ENCODE data around the gene RYR1. TPM values are rescaled to one million over a fixed set of nuclear protein-coding genes. Genes with fewer than 3 reads are reported as not detected.
A peak's percentile ranks its signal among the peaks of the same experiment; 100 is the strongest.

The RYR1 gene
- total RNA-seq, 1 donor from 2014 or later = 0.03 TPM

DNA sequence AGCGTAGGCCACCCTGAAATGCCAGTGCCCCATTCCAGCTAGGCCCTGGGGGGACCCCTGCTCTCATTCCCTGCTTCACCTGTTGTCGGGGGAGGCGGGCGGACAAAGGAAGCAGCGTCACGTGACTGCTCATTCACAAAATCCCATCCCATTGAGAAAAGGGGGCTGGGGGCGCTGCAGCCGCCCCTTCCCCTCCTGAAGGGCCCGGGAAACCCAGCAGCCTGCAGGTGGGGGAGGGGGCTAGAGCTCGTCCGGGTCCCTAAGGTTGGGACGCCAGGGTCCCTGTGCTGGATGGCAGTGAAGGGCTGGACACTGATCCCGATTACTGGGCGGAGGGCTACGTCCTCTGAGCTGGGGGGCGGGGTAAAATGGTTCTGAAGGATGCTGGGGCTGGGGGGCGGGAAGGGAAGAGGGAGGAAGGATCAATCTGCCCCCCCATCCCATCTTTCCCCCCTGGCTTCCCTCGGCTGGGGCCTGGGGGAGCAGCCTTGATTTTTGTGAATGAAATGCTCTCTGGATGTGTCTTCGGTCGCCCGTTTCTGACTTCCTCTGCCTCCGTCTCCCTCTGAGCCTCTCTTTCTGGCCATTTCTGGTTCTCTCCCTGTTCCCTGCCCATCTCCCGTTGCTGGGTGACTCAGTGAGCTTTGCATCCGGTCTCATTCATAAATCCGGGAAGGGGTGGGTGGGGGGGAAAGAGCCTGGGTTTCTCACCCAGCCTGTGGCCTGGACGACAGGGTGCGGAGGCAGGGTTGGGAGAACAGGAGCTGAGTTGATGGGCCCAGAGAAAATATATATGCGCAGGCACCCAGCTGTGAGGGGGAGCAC, 44.2 kb upstream of the RYR1 start:
- Mint-ChIP-seq H3K4me3 (ENCODE audit: unreplicated experiment) (peak overlapping the region; percentile 74), H3K36me3 (ENCODE audit: unreplicated experiment) (peaks cover 9% of the 10 kb centered on the region), H3K9me3 (ENCODE audit: unreplicated experiment) (no peaks in the 10 kb centered on the region), H3K27me3 (ENCODE audit: unreplicated experiment) (no peaks in the 10 kb centered on the region), H3K27ac (ENCODE audit: unreplicated experiment) (peak overlapping the region; percentile 90), H3K4me1 (ENCODE audit: unreplicated experiment) (peaks cover 16% of the 10 kb centered on the region)
- no peak for DNase-seq (ENCODE audit: extremely low spot score, unreplicated experiment)
- no peak for TF ChIP-seq CTCF (IDR thresholded peaks at IDR 0.05)

DNA sequence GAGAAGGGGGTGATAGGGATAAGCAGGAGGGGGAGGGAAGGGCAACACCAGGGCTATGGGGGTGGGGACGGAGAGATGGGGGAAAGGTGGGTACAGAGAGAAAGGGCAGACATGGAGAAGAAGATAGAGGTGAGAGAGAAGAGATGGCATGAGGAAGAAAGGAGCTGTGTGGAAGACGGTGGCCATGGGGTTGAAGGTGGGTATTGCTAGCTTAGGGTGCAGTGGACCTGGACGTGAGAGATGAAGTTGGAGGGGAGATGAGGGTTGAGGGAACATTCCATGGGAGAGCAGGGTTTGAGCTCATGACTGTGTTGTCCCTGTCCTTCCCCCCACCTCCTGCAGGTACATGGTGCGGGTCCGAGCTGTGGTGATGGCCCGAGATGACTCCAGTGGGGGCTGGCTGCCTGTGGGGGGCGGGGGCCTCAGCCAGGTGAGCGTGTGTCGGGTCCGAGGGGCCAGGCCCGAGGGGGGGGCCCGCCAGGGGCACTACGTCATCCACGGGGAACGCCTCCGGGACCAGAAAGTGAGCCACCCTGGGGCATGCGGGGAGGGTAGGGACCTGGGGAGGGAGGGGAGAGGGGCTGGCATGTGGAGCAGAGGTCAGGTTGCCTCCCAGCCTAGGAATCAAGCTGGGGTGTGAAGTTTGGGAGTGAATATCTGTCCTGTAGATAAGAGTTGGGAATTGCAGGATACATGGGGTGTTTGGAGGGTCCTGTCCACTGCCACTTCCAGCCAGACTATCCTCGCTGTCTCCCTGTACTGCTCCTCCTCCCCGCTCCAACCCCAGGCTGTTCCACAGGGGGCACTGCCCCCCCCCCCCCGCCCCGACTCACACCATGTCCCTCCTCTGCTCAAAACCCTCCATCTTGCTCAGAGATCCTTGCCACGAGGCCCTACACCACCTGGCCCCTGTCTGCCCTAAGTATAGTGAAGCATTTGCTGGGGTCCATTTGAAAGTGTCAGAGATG, 43.2 kb upstream of the RYR1 start:
- no peak for DNase-seq (ENCODE audit: extremely low spot score, unreplicated experiment)
- Mint-ChIP-seq H3K27me3 (ENCODE audit: unreplicated experiment) (no peaks in the 10 kb centered on the region), H3K27ac (ENCODE audit: unreplicated experiment) (peak overlapping the region; percentile 90), H3K36me3 (ENCODE audit: unreplicated experiment) (peaks cover 6% of the 10 kb centered on the region), H3K9me3 (ENCODE audit: unreplicated experiment) (no peaks in the 10 kb centered on the region), H3K4me3 (ENCODE audit: unreplicated experiment) (peak overlapping the region; percentile 74), H3K4me1 (ENCODE audit: unreplicated experiment) (peaks cover 16% of the 10 kb centered on the region)
- no peak for TF ChIP-seq CTCF (IDR thresholded peaks at IDR 0.05)

GRCh38 chr19:38391911-38392464, 41.5 kb upstream of the RYR1 start:
- peaks cover 8% of the 10 kb centered on the region for H3K36me3 Mint-ChIP-seq (ENCODE audit: unreplicated experiment)
- peaks cover 16% of the 10 kb centered on the region for H3K4me1 Mint-ChIP-seq (ENCODE audit: unreplicated experiment)
- TF ChIP-seq CTCF (IDR thresholded peaks at IDR 0.05) = no peak
- no peaks in the 10 kb centered on the region for H3K27me3 Mint-ChIP-seq (ENCODE audit: unreplicated experiment)
- no peak for DNase-seq (ENCODE audit: extremely low spot score, unreplicated experiment)
- no peak overlapping the region for H3K27ac Mint-ChIP-seq (ENCODE audit: unreplicated experiment)
- no peaks in the 10 kb centered on the region for H3K9me3 Mint-ChIP-seq (ENCODE audit: unreplicated experiment)
- no peak overlapping the region for H3K4me3 Mint-ChIP-seq (ENCODE audit: unreplicated experiment)

GRCh38 chr19:38392707-38393308, 40.7 kb upstream of the RYR1 start:
- Mint-ChIP-seq H3K27ac (ENCODE audit: unreplicated experiment) (no peak overlapping the region), H3K4me3 (ENCODE audit: unreplicated experiment) (no peak overlapping the region), H3K27me3 (ENCODE audit: unreplicated experiment) (no peaks in the 10 kb centered on the region), H3K4me1 (ENCODE audit: unreplicated experiment) (peaks cover 12% of the 10 kb centered on the region), H3K9me3 (ENCODE audit: unreplicated experiment) (no peaks in the 10 kb centered on the region), H3K36me3 (ENCODE audit: unreplicated experiment) (peaks cover 8% of the 10 kb centered on the region)
- DNase-seq (ENCODE audit: extremely low spot score, unreplicated experiment) = no peak
- TF ChIP-seq CTCF (IDR thresholded peaks at IDR 0.05) = no peak
